Nephron progenitor cell (in vitro differentiated cells): ENCODE results near the gene P2RY8.
A peak's percentile ranks its signal among the peaks of the same experiment; 100 is the strongest.
"Not testable (repeated sequence)": the region's sequence is repeated elsewhere in the genome, so short reads cannot be mapped to it uniquely, and the experiment has no call there.

ENCODE experiments used
- DNase-seq: peaks from one replicate; pipeline ENCODE4 v3.0.0; 2021
- H3K27ac Mint-ChIP-seq: 2 replicates; pipeline ENCODE4 v1.8.0; 2021; ENCODE audit warnings: mild to moderate bottlenecking, moderate library complexity, mixed read lengths
- H3K27me3 Mint-ChIP-seq: 2 replicates; pipeline ENCODE4 v1.8.0; 2021; ENCODE audit warnings: mild to moderate bottlenecking, low read depth, mixed read lengths; ENCODE audit not compliant: poor library complexity
- H3K36me3 Mint-ChIP-seq: 2 replicates; pipeline ENCODE4 v1.8.0; 2021; ENCODE audit warnings: low read depth, mixed read lengths
- H3K4me1 Mint-ChIP-seq: 2 replicates; pipeline ENCODE4 v1.8.0; 2021; ENCODE audit warnings: mixed read lengths
- H3K4me3 Mint-ChIP-seq: 2 replicates; pipeline ENCODE4 v1.8.0; 2021; ENCODE audit warnings: mild to moderate bottlenecking, moderate library complexity, mixed read lengths
- H3K9me3 Mint-ChIP-seq: 2 replicates; pipeline ENCODE4 v1.8.0; 2021; ENCODE audit warnings: mild to moderate bottlenecking, moderate library complexity, mixed read lengths
- TF ChIP-seq, protein P1 (sequence below): fragments of 200-600 bp; sonication (generic); IDR thresholded peaks from 2 replicates; pipeline ENCODE4 v1.5.0; 2021; ENCODE audit warnings: antibody characterized with exemption

Gene P2RY8

DNA sequence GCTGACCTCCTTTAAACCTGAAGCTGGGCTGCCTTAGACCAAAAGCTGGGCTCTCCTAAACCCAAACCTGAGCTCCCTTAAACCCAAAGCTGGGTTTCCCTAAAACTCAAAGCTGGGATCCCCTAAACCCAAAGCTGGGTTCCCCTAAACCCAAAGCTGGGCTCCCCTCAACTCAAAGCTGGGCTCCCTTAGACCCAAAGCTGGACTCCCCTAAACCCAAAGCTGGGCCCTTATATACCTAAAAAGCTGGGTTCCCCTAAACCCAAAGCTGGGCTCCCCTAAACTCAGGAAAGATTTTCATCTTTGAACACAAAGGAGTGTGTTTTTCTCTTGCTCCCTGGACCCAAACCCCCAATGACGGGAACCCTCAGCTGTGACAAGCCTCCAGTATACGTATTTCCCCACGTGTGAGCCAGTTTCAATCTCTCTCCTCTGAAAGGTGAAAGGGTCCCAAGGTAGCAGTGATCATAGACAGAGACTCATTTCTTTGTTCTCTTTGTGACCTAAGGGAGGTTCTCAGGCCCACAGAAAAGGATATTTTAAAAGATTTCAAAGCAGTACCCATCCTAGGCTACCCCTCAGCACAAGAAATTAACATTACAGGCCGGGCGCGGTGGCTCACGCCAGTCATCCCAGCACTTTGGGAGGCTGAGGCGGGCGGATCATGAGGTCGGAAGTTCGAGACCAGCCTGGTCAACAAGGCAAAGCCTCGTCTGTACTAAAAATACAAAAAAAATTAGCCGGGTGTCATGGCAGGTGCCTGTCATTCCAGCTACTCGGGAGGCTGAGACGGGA is 52.9 kb downstream of the P2RY8 start:
- H3K27ac Mint-ChIP-seq: no peak overlapping the region
- peaks cover 10% of the 10 kb centered on the region for H3K36me3 Mint-ChIP-seq
- H3K4me1 Mint-ChIP-seq: peaks cover 8% of the 10 kb centered on the region
- DNase-seq: no peak
- peaks cover 4% of the 10 kb centered on the region for H3K27me3 Mint-ChIP-seq
- peaks cover 25% of the 10 kb centered on the region for H3K9me3 Mint-ChIP-seq
- H3K4me3 Mint-ChIP-seq: no peak overlapping the region
- TF ChIP-seq, protein P1, sequence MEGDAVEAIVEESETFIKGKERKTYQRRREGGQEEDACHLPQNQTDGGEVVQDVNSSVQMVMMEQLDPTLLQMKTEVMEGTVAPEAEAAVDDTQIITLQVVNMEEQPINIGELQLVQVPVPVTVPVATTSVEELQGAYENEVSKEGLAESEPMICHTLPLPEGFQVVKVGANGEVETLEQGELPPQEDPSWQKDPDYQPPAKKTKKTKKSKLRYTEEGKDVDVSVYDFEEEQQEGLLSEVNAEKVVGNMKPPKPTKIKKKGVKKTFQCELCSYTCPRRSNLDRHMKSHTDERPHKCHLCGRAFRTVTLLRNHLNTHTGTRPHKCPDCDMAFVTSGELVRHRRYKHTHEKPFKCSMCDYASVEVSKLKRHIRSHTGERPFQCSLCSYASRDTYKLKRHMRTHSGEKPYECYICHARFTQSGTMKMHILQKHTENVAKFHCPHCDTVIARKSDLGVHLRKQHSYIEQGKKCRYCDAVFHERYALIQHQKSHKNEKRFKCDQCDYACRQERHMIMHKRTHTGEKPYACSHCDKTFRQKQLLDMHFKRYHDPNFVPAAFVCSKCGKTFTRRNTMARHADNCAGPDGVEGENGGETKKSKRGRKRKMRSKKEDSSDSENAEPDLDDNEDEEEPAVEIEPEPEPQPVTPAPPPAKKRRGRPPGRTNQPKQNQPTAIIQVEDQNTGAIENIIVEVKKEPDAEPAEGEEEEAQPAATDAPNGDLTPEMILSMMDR: no peak

DNA sequence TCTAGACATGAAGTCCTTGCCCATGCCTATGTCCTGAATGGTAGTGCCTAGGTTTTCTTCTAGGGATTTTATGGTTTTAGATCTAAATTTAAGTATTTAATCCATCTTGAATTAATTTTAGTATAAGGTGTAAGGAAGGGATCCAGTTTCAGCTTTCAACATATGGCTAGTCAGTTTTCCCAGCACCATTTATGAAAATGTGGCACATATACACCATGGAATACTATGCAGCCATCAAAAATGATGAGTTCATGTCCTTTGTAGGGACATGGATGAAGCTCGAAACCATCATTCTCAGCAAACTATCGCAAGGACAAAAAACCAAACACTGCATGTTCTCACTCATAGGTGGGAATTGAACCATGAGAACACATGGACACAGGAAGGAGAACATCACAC is 54.5 kb downstream of the P2RY8 start:
- not testable (repeated sequence) for H3K27ac Mint-ChIP-seq, H3K27me3 Mint-ChIP-seq, H3K36me3 Mint-ChIP-seq, DNase-seq, H3K4me1 Mint-ChIP-seq, H3K4me3 Mint-ChIP-seq
- peaks cover 26% of the 10 kb centered on the region for H3K9me3 Mint-ChIP-seq

DNA sequence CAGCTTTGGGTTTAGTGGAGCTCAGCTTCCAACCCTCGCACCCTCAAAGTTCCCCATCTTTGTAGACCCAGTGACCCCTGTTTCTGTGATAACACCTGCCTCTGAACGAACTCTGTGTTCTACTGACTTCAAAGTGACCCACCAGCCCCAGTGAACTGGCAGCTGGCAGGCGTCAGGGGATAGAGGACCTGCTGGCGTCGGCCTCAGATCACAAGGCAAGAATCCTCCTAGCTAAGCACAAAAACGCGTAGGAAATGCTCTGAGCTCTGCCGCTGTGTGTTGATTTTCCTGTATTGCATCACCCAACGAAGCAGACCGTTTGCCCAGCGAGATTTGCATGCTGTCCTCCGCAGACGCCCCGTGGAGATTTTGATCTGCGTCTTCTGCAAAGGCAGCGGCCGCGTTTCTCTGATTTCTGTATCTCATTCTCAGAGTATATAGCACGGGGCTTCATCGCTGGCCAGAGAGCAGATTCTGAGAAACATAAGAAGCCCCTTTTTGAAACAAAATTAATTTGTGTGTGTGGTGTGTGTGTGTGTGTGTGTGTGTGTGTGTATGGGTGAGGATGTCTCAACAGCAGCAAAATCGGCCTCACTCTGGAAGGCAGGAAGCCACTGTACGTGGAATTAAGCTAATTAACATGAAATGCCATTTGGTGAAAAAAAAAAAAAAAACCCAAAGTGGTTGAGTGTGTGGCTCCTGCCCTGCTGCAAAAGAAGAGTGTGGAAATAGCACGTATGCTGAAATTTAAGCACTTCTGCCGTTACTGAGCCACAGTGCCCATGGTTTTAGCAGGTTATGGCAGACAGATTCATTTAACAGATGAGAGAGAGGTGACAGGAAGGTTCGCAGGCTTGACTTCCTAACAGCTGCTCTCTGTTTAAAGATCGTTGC is 55.1 kb downstream of the P2RY8 start:
- TF ChIP-seq, protein P1: no peak
- peaks cover 8% of the 10 kb centered on the region for H3K4me1 Mint-ChIP-seq
- H3K27ac Mint-ChIP-seq: peak overlapping the region; percentile 82
- no peaks in the 10 kb centered on the region for H3K27me3 Mint-ChIP-seq
- peak overlapping the region; percentile 81 for H3K4me3 Mint-ChIP-seq
- peaks cover 6% of the 10 kb centered on the region for H3K36me3 Mint-ChIP-seq
- peak; percentile 31 for DNase-seq
- peaks cover 30% of the 10 kb centered on the region for H3K9me3 Mint-ChIP-seq

DNA sequence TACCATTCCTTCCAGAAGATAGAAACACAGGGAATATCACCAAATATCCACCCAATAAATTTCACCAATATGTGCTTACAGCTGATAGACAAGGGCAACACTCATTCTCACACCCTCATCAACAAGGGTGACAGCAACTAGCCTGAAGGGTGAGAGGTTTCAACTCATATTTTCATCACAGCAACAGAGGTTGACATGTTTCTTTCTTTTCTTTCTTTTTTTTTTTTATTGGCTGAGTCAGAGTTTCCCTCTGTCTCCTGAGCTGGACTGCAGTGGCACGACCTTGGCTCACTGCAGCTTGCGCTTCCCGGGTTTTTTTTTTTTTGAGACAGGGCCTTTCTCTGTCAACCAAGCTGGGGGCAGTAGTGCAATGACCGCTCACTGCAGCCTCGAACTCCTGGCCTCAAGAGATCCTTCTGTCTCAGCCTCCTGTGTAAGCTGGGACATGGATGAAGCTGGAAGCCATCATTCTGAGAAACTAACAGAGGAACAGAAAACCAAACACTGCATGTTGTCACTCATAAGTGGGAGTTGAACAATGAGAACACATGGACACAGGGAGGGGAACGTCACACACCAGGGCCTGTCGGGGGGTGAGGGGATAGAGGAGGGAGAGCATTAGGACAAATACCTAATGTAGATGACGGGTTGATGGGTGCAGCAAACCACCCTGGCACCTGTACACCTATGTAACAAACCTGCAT is 56.8 kb downstream of the P2RY8 start:
- Mint-ChIP-seq H3K27me3 (peaks cover 2% of the 10 kb centered on the region), H3K27ac (no peak overlapping the region), H3K4me1 (peaks cover 8% of the 10 kb centered on the region), H3K9me3 (peaks cover 26% of the 10 kb centered on the region), H3K36me3 (peaks cover 6% of the 10 kb centered on the region), H3K4me3 (no peak overlapping the region)
- no peak for DNase-seq
- TF ChIP-seq, protein P1: no peak

DNA sequence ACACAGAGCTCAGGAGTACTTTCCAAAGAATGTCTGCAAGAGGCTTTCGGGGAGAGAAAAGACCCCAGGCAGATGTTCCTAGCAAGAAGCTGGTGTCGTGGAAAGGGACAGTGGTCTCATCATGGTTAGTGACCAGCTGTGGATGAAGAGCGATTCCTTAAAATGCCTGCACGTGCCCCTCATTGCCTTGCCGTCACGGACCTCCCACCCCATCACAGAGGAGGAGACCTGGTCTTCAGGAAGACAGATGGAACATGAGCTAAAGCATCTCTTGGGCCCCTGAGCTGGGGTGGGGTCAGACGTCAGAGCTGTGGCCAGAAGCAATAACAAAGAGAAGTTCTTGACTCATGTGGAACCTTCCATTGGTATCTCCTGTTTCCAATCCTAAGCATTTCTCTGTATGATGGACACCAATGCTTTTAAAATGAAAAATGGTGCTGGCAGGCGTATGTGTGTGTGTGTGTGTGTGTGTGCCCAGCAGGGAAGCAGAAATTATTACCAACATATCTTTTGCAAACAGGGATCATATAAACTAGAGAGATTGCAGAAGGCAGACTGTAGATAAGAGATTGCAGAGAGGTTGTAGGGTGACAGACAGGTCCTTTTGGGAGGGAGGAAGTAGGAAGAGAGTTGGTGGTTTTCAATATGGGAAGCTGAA is 59.1 kb downstream of the P2RY8 start:
- TF ChIP-seq, protein P1: no peak
- H3K36me3 Mint-ChIP-seq: peaks cover 6% of the 10 kb centered on the region
- peaks cover 8% of the 10 kb centered on the region for H3K4me1 Mint-ChIP-seq
- peaks cover 6% of the 10 kb centered on the region for H3K27me3 Mint-ChIP-seq
- no peak overlapping the region for H3K27ac Mint-ChIP-seq
- peaks cover 40% of the 10 kb centered on the region for H3K9me3 Mint-ChIP-seq
- no peak overlapping the region for H3K4me3 Mint-ChIP-seq
- DNase-seq: no peak
